ENCODE measurements around the gene TMEM14C. TPM values are rescaled to one million over a fixed set of nuclear protein-coding genes. Genes with fewer than 3 reads are reported as not detected.

The TMEM14C gene
- total RNA-seq, 1 experiment from 2014 or later, result 84.7 TPM

DNA sequence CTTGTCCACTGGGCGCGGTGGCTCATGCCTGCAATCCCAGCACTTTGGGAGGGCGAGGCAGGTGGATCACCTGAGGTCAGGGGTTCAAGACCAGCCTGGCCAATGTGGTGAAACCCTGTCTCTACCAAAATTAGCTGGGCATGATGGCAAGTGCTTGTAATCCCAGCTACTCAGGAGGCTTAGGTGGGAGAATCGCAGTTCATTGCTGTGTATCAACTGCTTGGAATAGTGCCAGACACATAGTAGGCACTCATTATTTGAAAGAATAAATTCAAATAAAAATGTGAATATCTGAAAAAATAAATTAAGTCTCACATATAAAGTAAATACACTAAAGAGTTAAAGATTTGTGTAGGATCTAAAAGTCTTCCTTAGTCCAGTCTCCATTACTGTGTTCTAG is 26.2 kb upstream of the TMEM14C start:
- Histone ChIP-seq H3K4me2 (ENCODE audit: low read length) (peak overlapping the region; percentile 88), H3K4me3 (replicated peaks in 1 of 2; ENCODE audit: low read depth in 1 of 2, low read length in 2 of 2) (peak overlapping the region in 1 of 2 experiments; percentile 89; a peak in 1 of 4 replicates), H3K9ac (ENCODE audit: low read length) (0 out of 2 replicates have a peak overlapping the region, but pooled peaks have one; percentile 94), H3K79me2 (ENCODE audit: insufficient read depth, low read length) (peaks cover 83% of the 10 kb centered on the region), H3K4me1 (ENCODE audit: control insufficient read depth in 1 of 2, insufficient read depth in 2 of 2, low read length in 2 of 2) (peaks cover 11 to 19% of the 10 kb centered on the region in 2 experiments; a peak in 3 of 4 replicates), H3K9me3 (ENCODE audit: control insufficient read depth in 1 of 2, insufficient read depth in 1 of 2, low read depth in 1 of 2, low read length in 2 of 2) (no peaks in the 10 kb centered on the region), H3K36me3 (ENCODE audit: control insufficient read depth in 1 of 2, insufficient read depth in 2 of 2, low read length in 2 of 2) (peaks cover 15 to 19% of the 10 kb centered on the region in 2 experiments; a peak in 3 of 4 replicates), H3K9me2 (ENCODE audit: insufficient read depth) (no peaks in the 10 kb centered on the region), H2AFZ (ENCODE audit: low read depth, low read length, poor library complexity, severe bottlenecking) (no peak overlapping the region), H3K27ac (ENCODE audit: low read depth, low read length) (no peak overlapping the region), H4K20me1 (ENCODE audit: insufficient read depth) (no peaks in the 10 kb centered on the region; the same call in 1 of the 2 replicates), H3K27me3 (ENCODE audit: insufficient read depth, low read length) (no peaks in the 10 kb centered on the region)
- intact Hi-C loops (cut with micrococcal nuclease), result no loop called here
- TF ChIP-seq CEBPB (IDR thresholded peaks at IDR 0.05; ENCODE audit: low read depth) (no peak), ZNF274 (IDR thresholded peaks at IDR 0.05; ENCODE audit: low read depth, low read length) (no peak), YY1 (IDR thresholded peaks at IDR 0.05; ENCODE audit: extremely low read depth, insufficient replicate concordance, low read depth, low read length) (no peak), ZFX (IDR thresholded peaks at IDR 0.05) (no peak), EZH2 (IDR thresholded peaks at IDR 0.05) (no peak), RAD21 (IDR thresholded peaks at IDR 0.05; ENCODE audit: low read depth) (no peak), TCF7L2 (IDR thresholded peaks at IDR 0.05; ENCODE audit: borderline replicate concordance, extremely low read depth, insufficient read depth, insufficient read length) (no peak), EGR1 (IDR thresholded peaks at IDR 0.05; ENCODE audit: low read depth) (no peak), FOSL1 (IDR thresholded peaks at IDR 0.05; ENCODE audit: low read depth) (no peak), POLR2AphosphoS5 (IDR thresholded peaks at IDR 0.05; ENCODE audit: low read depth, low read length) (no peak), EZH2phosphoT487 (IDR thresholded peaks at IDR 0.05; ENCODE audit: borderline replicate concordance) (no peak), SIN3A (IDR thresholded peaks at IDR 0.05; ENCODE audit: low read depth) (no peak), ELF1 (IDR thresholded peaks at IDR 0.05; ENCODE audit: borderline replicate concordance, low read depth) (no peak)
- TF ChIP-seq, protein P1, sequence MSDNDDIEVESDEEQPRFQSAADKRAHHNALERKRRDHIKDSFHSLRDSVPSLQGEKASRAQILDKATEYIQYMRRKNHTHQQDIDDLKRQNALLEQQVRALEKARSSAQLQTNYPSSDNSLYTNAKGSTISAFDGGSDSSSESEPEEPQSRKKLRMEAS (IDR thresholded peaks at IDR 0.05), result no peak
- TF ChIP-seq, protein P2, sequence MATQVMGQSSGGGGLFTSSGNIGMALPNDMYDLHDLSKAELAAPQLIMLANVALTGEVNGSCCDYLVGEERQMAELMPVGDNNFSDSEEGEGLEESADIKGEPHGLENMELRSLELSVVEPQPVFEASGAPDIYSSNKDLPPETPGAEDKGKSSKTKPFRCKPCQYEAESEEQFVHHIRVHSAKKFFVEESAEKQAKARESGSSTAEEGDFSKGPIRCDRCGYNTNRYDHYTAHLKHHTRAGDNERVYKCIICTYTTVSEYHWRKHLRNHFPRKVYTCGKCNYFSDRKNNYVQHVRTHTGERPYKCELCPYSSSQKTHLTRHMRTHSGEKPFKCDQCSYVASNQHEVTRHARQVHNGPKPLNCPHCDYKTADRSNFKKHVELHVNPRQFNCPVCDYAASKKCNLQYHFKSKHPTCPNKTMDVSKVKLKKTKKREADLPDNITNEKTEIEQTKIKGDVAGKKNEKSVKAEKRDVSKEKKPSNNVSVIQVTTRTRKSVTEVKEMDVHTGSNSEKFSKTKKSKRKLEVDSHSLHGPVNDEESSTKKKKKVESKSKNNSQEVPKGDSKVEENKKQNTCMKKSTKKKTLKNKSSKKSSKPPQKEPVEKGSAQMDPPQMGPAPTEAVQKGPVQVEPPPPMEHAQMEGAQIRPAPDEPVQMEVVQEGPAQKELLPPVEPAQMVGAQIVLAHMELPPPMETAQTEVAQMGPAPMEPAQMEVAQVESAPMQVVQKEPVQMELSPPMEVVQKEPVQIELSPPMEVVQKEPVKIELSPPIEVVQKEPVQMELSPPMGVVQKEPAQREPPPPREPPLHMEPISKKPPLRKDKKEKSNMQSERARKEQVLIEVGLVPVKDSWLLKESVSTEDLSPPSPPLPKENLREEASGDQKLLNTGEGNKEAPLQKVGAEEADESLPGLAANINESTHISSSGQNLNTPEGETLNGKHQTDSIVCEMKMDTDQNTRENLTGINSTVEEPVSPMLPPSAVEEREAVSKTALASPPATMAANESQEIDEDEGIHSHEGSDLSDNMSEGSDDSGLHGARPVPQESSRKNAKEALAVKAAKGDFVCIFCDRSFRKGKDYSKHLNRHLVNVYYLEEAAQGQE (IDR thresholded peaks at IDR 0.05; ENCODE audit: low read depth), result no peak
- TF ChIP-seq, protein P3, sequence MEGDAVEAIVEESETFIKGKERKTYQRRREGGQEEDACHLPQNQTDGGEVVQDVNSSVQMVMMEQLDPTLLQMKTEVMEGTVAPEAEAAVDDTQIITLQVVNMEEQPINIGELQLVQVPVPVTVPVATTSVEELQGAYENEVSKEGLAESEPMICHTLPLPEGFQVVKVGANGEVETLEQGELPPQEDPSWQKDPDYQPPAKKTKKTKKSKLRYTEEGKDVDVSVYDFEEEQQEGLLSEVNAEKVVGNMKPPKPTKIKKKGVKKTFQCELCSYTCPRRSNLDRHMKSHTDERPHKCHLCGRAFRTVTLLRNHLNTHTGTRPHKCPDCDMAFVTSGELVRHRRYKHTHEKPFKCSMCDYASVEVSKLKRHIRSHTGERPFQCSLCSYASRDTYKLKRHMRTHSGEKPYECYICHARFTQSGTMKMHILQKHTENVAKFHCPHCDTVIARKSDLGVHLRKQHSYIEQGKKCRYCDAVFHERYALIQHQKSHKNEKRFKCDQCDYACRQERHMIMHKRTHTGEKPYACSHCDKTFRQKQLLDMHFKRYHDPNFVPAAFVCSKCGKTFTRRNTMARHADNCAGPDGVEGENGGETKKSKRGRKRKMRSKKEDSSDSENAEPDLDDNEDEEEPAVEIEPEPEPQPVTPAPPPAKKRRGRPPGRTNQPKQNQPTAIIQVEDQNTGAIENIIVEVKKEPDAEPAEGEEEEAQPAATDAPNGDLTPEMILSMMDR (IDR thresholded peaks at IDR 0.05 in 2 of 3, conservative IDR thresholded peaks at IDR 0.05 in 1 of 3; ENCODE audit: borderline replicate concordance in 1 of 3, insufficient read depth in 1 of 3, low read depth in 2 of 3, low read length in 2 of 3), result no peak
- TF ChIP-seq, protein P4, sequence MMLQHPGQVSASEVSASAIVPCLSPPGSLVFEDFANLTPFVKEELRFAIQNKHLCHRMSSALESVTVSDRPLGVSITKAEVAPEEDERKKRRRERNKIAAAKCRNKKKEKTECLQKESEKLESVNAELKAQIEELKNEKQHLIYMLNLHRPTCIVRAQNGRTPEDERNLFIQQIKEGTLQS (IDR thresholded peaks at IDR 0.05), result no peak
- ChIA-PET POLR2A (no interaction called here), CTCF (no interaction called here), RAD21 (ENCODE audit: low non-redundant PET in 1 of 2, low total read pairs in 2 of 2, uncharacterized antibody in 2 of 2, unreplicated experiment in 2 of 2) (no interaction called here)
- DNase-seq (ENCODE audit: low read depth, low spot score) (no peak), ATAC-seq (no peak)
- BruUV-seq (replicated peaks), result no TSS peak
